ENCODE results near the gene LARGE1. TPM values are rescaled to one million over a fixed set of nuclear protein-coding genes. Genes with fewer than 3 reads are reported as not detected.
A peak's percentile ranks its signal among the peaks of the same experiment; 100 is the strongest.

The LARGE1 gene
- total and polyA plus RNA-seq, 2 of the 8 experiments (the other 6 are each of a cell fraction or from before 2014, with no cell fraction given): 43.7 to 83.0 TPM

DNA sequence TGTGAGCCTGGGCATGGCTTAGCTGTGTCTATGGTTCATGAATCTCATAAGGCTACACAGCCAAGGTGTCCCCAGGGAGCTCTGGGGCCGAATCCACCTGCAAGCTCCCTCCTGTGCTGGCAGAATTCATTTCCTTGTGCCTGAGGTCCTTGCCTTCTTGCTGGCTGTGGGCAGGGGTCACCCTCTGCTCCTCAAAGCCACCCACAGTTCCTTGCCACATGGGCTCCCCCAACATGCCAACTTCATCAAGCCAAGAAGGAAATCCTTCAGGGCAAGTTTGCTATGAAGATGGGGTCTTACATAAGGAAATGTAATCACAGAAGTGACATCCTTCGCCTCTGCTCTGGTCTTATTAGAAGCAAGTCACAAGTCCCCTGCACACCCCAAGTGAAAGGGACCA, 24.8 kb downstream of the LARGE1 start:
- no peak overlapping the region for H4K5ac ChIP-seq (ENCODE audit: insufficient read length, low read depth, low read length)

More for the DNA sequence above, 24.8 kb downstream of the LARGE1 start:
- POLR2A ChIA-PET (ENCODE audit: partially characterized antibody): no interaction called here
- Histone ChIP-seq H3K36me3 (ENCODE audit: control insufficient read depth in 2 of 4, insufficient read depth in 4 of 4, low read length in 3 of 4) (no peaks in the 10 kb centered on the region), H4K91ac (replicated peaks; ENCODE audit: insufficient read length, low read length) (peak overlapping the region; percentile 12), H3K9ac (replicated peaks in 1 of 4; ENCODE audit: extremely low read depth in 1 of 4, low read depth in 3 of 4, low read length in 3 of 4) (no peak overlapping the region), H3K56ac (replicated peaks; ENCODE audit: insufficient read length, low read depth, low read length) (no peak overlapping the region), H3K18ac (ENCODE audit: extremely low read depth, low read length) (peak overlapping the region; percentile 42), H4K20me1 (replicated peaks in 1 of 2; ENCODE audit: control insufficient read depth in 1 of 2, insufficient read depth in 2 of 2, low read length in 2 of 2) (peaks cover 5% of the 10 kb centered on the region in 2 experiments), H3K4me3 (ENCODE audit: extremely low read depth in 1 of 4, insufficient read depth in 2 of 4, low read depth in 3 of 4, low read length in 4 of 4) (no peak overlapping the region), H2AK5ac (ENCODE audit: low read depth, low read length) (peak overlapping the region; percentile 75; the same call in 1 of the 2 replicates), H3K79me2 (ENCODE audit: control insufficient read depth in 1 of 2, insufficient read depth in 2 of 2, low read length in 2 of 2) (peaks cover 56 to 80% of the 10 kb centered on the region in 2 experiments), H2BK20ac (ENCODE audit: low read length) (peak overlapping the region; percentile 80; the same call in 1 of the 2 replicates), H4K8ac (ENCODE audit: extremely low read depth, insufficient read depth, low read length) (no peak overlapping the region), H3K14ac (ENCODE audit: insufficient read length) (no peak overlapping the region), H3K4me2 (ENCODE audit: insufficient read depth in 1 of 2, low read depth in 2 of 2, low read length in 2 of 2) (no peak overlapping the region), H3K79me1 (ENCODE audit: low read depth, low read length) (peaks cover 17% of the 10 kb centered on the region; the same call in 1 of the 2 replicates), H2BK15ac (ENCODE audit: low read length) (no peak overlapping the region), H3K23me2 (ENCODE audit: low read depth, low read length) (no peaks in the 10 kb centered on the region; the same call in 1 of the 2 replicates), H3K27me3 (replicated peaks in 1 of 4; ENCODE audit: control insufficient read depth in 3 of 4, extremely low read depth in 1 of 4, insufficient read depth in 3 of 4, low read length in 3 of 4) (no peaks in the 10 kb centered on the region), H3K23ac (ENCODE audit: insufficient read length) (no peak overlapping the region), H3K4me1 (replicated peaks in 1 of 4; ENCODE audit: control insufficient read depth in 3 of 4, insufficient read depth in 4 of 4, low read length in 3 of 4) (peaks cover 38 to 75% (median 51%) of the 10 kb centered on the region in 4 experiments), H2BK5ac (ENCODE audit: low read depth, low read length) (peak overlapping the region; percentile 74), H3K4ac (replicated peaks; ENCODE audit: insufficient read length, low read depth, low read length) (peak overlapping the region; percentile 23), H3K27ac (ENCODE audit: low read depth, low read length) (peak overlapping the region; percentile 17; the same call in 1 of the 2 replicates), H2BK12ac (ENCODE audit: low read depth, low read length) (peak overlapping the region; percentile 65), H2BK120ac (replicated peaks; ENCODE audit: low read depth, low read length) (peak overlapping the region; percentile 21), H2AFZ (ENCODE audit: low read length) (no peak overlapping the region), H3K9me3 (ENCODE audit: insufficient read depth in 2 of 2, low read depth in 1 of 2, low read length in 1 of 2) (peaks cover 0 to 3% of the 10 kb centered on the region in 2 experiments; a peak in 1 of 4 replicates)
- no peak for FAIRE-seq
- TF ChIP-seq EGR1 (IDR thresholded peaks at IDR 0.05; ENCODE audit: borderline replicate concordance, low read depth, low read length) (no peak), GABPA (IDR thresholded peaks at IDR 0.05; ENCODE audit: borderline replicate concordance, insufficient read depth, low read length) (no peak), JUND (IDR thresholded peaks at IDR 0.05; ENCODE audit: low read length) (no peak), RAD21 (IDR thresholded peaks at IDR 0.05 in 1 of 2, conservative IDR thresholded peaks at IDR 0.05 in 1 of 2; ENCODE audit: low read depth in 2 of 2, low read length in 2 of 2) (no peak), SRF (IDR thresholded peaks at IDR 0.05; ENCODE audit: low read depth, low read length) (no peak), SIX5 (IDR thresholded peaks at IDR 0.05; ENCODE audit: low read depth, low read length) (no peak)
- CTCF ChIA-PET (ENCODE audit: partially characterized antibody): no interaction called here
- DNase-seq (ENCODE audit: low read depth in 1 of 2, low spot score in 2 of 2): no peak
- 77% methylated on average over 2 of the region's 2 CpGs; no CpG with 5 or more reads in 1 of the 2 experiments for WGBS, 2 experiments (ENCODE audit: extremely low coverage in 1 of 2, insufficient coverage in 1 of 2, insufficient read length in 1 of 2, insufficient replicate concordance in 2 of 2, low coverage in 1 of 2, low lambda C conversion rate in 2 of 2, missing lambda C conversion rate in 1 of 2)
